HG03060 (cell line): ENCODE data around the gene ARL6IP5.

Experiments used
- ATAC-seq: cut with Tn5 transposase; IDR thresholded peaks from one replicate; pipeline ENCODE4 v1.9.1; 2021; ENCODE audit warnings: low read depth, moderate number of reproducible peaks; ENCODE audit not compliant: unreplicated experiment

Gene ARL6IP5

DNA sequence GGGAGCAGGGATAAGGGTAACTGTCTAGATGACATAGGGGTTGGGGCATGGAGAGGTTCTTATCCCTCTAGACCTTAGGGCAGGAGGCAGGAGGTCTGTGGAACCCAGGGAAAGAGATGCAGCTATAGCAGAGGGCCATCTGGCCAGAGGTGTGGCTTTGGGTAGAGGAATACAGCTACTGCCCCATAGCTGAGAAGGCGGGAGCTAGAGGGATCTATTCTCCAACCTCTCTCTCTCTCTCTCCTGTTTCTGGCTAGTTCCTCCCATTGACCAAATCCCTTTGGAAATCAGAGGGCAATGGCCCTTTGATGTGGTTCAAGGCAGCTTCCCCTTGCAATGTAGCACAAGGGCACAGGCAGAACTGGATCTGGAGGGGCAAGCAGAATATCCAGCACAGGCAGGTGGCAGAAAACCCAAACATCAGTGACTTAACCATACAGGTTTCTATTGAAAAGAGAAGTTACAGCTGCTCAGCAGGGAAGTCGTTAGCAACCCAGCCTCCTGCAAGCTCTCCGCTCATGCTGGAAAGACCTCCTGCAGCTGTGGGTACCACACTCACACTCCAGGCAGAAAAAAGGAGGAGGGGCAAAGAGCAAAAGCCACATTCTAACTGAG, 60.0 kb downstream of the ARL6IP5 start:
- ATAC-seq: no peak

DNA sequence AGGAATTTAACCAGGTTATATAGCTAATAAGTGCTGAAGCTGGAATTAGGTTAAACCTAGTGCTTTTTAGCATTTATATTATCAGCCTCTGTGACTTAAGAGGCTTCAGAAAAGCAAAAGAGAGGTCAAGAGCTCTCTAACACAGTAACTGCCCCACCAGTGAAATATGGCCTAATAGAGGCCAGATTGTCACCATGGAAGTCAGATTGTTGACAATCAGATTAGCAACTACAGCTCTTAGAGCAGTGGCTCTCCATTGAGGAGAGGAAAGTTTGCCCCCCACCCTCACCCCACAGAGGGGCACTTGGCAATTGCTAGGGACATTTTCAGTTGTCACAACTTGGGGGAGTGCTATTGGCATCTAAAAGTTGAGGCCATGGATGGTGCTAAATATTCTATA, 61.0 kb downstream of the ARL6IP5 start:
- ATAC-seq: no peak

DNA sequence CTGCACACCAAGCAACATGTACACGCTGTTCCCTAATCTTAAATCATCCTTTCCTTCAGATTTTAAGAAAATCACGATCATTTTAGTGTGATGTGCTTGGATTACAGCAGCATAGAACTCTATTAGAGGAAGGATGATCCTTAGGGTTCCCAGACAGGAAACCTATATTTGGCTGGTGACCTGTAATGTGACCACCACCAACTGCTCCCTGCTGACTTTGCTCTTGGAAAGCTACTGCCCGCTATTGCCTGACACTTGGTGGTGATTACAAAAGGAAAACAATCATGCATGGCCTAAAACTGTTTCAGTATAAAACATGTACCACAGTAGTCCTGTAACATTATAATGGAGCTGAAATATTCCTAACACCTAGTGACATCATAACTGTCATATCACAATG, 64.8 kb downstream of the ARL6IP5 start:
- no peak for ATAC-seq
